ENCODE results near the gene ZNF23. TPM values are rescaled to one million over a fixed set of nuclear protein-coding genes. Genes with fewer than 3 reads are reported as not detected.

Gene ZNF23
- total and polyA plus RNA-seq, 12 donors: 3.7 to 12.4 (median 5.8) TPM

DNA sequence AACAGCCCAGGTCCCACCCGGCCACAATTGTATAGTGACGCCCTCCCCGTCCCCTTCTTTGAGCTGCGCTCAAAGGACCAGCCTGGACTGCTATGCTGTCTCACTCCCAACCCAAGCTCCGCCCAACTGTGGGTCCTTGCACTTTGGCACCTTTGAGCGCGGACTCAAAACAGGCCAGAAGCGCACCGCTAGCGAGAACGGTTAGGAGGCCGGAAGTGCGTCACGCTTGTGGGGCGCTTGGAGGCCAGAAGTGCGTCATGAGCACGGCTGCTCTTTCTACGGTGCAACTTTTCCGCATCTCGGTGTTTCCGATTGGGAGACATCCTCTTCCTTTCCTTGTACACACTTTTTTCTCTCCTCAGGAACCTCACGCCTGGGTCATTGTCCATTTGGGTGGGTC is 27.1 kb upstream of the ZNF23 start, which contains the start of gene ZNF19:
TSS of gene ZNF19 (minus strand) at position 203 of the 400 bp plus-strand sequence. CDS start 7,210 bp downstream, outside the sequence.
- Histone ChIP-seq H3K27me3 (peaks cover 0 to 4% (median 0%) of the 10 kb centered on the region in 7 donors), H3K4me1 (peaks cover 0 to 5% (median 0%) of the 10 kb centered on the region in 9 donors), H3K4me3 (no peak within 1 kb of the TSS), H3K36me3 (no peaks in the 10 kb centered on the region), H3K9me3 (no peaks in the 10 kb centered on the region), H3K27ac (no peak within 1 kb of the TSS)
- intact Hi-C loops (cut with DNase I): loop anchor here in 1 of 10 donors (5.0 kb wide), 1 partner anchor 37 kb away; no protein-coding TSS in a partner anchor
- ATAC-seq (no peak), DNase-seq (no peak)
- TF ChIP-seq, protein P1, sequence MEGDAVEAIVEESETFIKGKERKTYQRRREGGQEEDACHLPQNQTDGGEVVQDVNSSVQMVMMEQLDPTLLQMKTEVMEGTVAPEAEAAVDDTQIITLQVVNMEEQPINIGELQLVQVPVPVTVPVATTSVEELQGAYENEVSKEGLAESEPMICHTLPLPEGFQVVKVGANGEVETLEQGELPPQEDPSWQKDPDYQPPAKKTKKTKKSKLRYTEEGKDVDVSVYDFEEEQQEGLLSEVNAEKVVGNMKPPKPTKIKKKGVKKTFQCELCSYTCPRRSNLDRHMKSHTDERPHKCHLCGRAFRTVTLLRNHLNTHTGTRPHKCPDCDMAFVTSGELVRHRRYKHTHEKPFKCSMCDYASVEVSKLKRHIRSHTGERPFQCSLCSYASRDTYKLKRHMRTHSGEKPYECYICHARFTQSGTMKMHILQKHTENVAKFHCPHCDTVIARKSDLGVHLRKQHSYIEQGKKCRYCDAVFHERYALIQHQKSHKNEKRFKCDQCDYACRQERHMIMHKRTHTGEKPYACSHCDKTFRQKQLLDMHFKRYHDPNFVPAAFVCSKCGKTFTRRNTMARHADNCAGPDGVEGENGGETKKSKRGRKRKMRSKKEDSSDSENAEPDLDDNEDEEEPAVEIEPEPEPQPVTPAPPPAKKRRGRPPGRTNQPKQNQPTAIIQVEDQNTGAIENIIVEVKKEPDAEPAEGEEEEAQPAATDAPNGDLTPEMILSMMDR (IDR thresholded peaks at IDR 0.05): no peak
- WGBS, 2 donors: 85 to 86% methylated on average over 22 of the region's 22 CpGs

- Histone ChIP-seq H3K9me3 (no peaks in the 10 kb centered on the region), H3K4me1 (peaks cover 0 to 14% (median 10%) of the 10 kb centered on the region in 9 donors), H3K27ac (peak overlapping the region; percentile 79 to 99 (median 94)), H3K4me3 (peak overlapping the region; percentile 61 to 99 (median 78)), H3K36me3 (peaks cover 0 to 10% (median 0%) of the 10 kb centered on the region in 9 donors), H3K27me3 (no peaks in the 10 kb centered on the region)
- DNase-seq: peak; percentile 78 to 90
- peak; percentile 96 to 99 (median 98) for ATAC-seq
- 0 to 1% methylated on average over 44 of the region's 44 CpGs for WGBS, 2 donors
- TF ChIP-seq, protein P1 (IDR thresholded peaks at IDR 0.05): no peak
- intact Hi-C loops (cut with DNase I): loop anchor here in 7 of 10 donors (1.0 to 2.0 kb wide), 3 partner anchors 21 to 23 kb away; partner anchors contain the start of gene ZNF23 (in 6 of the 7)
These were observed 22.2 kb upstream of the ZNF23 start for GRCh38 chr16:71484006-71484893.

DNA sequence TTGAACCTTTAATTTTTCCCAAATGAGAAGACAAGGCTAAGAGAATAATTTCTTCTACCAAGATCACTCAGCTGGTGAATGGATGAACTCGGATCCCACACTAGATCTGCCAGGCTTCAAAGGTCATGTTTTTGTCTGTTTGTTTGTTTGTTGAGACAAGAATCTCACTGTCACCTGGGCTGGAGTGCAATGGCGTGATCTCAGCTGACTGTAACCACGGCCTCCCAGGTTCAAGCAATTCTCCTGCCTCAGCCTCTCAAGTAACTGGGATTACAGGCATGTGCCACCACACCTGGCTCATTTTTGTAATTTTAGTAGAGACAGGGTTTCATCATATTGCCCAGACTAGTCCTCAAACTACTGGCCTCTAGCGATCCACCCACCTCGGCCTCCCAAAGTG is 20.5 kb upstream of the ZNF23 start:
- ATAC-seq: no peak
- TF ChIP-seq, protein P1 (IDR thresholded peaks at IDR 0.05): no peak
- no peaks in the 10 kb centered on the region for H3K9me3 ChIP-seq
- H3K4me1 ChIP-seq: peaks cover 0 to 14% (median 10%) of the 10 kb centered on the region in 9 donors
- peaks cover 0 to 23% (median 6%) of the 10 kb centered on the region in 9 donors for H3K36me3 ChIP-seq
- no peaks in the 10 kb centered on the region for H3K27me3 ChIP-seq
- no peak overlapping the region for H3K27ac ChIP-seq
- WGBS, 2 donors: 84 to 91% methylated on average over 5 of the region's 5 CpGs
- intact Hi-C loops (cut with DNase I): no loop called here
- DNase-seq: no peak
- no peak overlapping the region for H3K4me3 ChIP-seq

GRCh38 chr16:71480956-71481355 is 18.9 kb upstream of the ZNF23 start:
- intact Hi-C loops (cut with DNase I): no loop called here
- DNase-seq: no peak
- H3K4me3 ChIP-seq: no peak overlapping the region
- H3K36me3 ChIP-seq: peaks cover 0 to 39% (median 10%) of the 10 kb centered on the region in 9 donors
- H3K9me3 ChIP-seq: no peaks in the 10 kb centered on the region
- H3K27ac ChIP-seq: no peak overlapping the region
- ATAC-seq: no peak
- WGBS, 2 donors: 94 to 99% methylated on average over 2 of the region's 2 CpGs
- TF ChIP-seq, protein P1 (IDR thresholded peaks at IDR 0.05): no peak
- H3K4me1 ChIP-seq: peaks cover 0 to 14% (median 10%) of the 10 kb centered on the region in 9 donors
- no peaks in the 10 kb centered on the region for H3K27me3 ChIP-seq

Measured in heart right ventricle (tissue), 16 donors.